GM12878 (cell line): ENCODE data around the gene TBC1D32. TPM values are rescaled to one million over a fixed set of nuclear protein-coding genes. Genes with fewer than 3 reads are reported as not detected.

Experiments used
- CEBPB ChIP-seq, 2 experiments: fragments of 150-350 bp in 1 of 2; IDR thresholded peaks; 2 replicates each; pipeline ENCODE4 v1.6.1; 2012 to 2014; ENCODE audit warnings: low read depth in 2 of 2, low read length in 2 of 2, borderline replicate concordance in 1 of 2, inconsistent platforms in 1 of 2
- CHD4 ChIP-seq: fragments of 200-600 bp; sonication (generic); IDR thresholded peaks from 2 replicates; pipeline ENCODE4 v1.6.1; 2016; ENCODE audit warnings: mild to moderate bottlenecking
- HDAC2 ChIP-seq: fragments of 200-600 bp; sonication (generic); IDR thresholded peaks from 2 replicates; pipeline ENCODE4 v1.6.1; 2017
- HDGF ChIP-seq: fragments of 450-650 bp; IDR thresholded peaks from 2 replicates; pipeline ENCODE4 v1.6.1; 2016; ENCODE audit warnings: antibody characterized with exemption
- KDM1A ChIP-seq: fragments of 200-600 bp; sonication (generic); IDR thresholded peaks from 2 replicates; pipeline ENCODE4 v1.6.1; 2016; ENCODE audit warnings: borderline replicate concordance
- MEF2A ChIP-seq: IDR thresholded peaks from 2 replicates; pipeline ENCODE4 v1.6.1; 2011; ENCODE audit warnings: low read depth, mild to moderate bottlenecking, low read length, moderate library complexity; ENCODE audit not compliant: insufficient read depth
- NFXL1 ChIP-seq: fragments of 450-650 bp; IDR thresholded peaks from 2 replicates; pipeline ENCODE4 v1.6.1; 2017; ENCODE audit warnings: antibody characterized with exemption, mild to moderate bottlenecking, borderline replicate concordance
- SPI1 ChIP-seq: IDR thresholded peaks from 2 replicates; pipeline ENCODE4 v1.6.1; 2011; ENCODE audit warnings: low read depth, mild to moderate bottlenecking, low read length, moderate library complexity, borderline replicate concordance; ENCODE audit not compliant: insufficient read depth
- SREBF1 ChIP-seq: IDR thresholded peaks from 2 replicates; pipeline ENCODE4 v1.6.1; 2012; ENCODE audit warnings: mild to moderate bottlenecking, low read length
- STAT1 ChIP-seq: fragments of 450-650 bp; conservative IDR thresholded peaks from 2 replicates; pipeline ENCODE4 v1.6.1; 2014; ENCODE audit warnings: antibody characterized with exemption, mild to moderate bottlenecking
- SUZ12 ChIP-seq: fragments of 200-600 bp; sonication (generic); IDR thresholded peaks from one replicate; pipeline ENCODE4 v1.6.1; 2018; ENCODE audit warnings: antibody characterized with exemption, mild to moderate bottlenecking; ENCODE audit not compliant: unreplicated experiment
- polyA plus RNA-seq, 11 experiments: library from polyadenylated mRNA; depleted of rRNA in 4 of 11; unstranded in 6 of 11; stranded (reverse) in 5 of 11; fragments of >200 nt; fragmentation: Nextera tagmentation in 4 of 11; fragmentation: Illumina TruSeq in 1 of 11; extraction: Ambion mirVana in 4 of 11; extraction: Trizol in 1 of 11; gene quantifications; 1 replicate in 1 of 11; 2 replicates in 10 of 11; pipeline versions ENCODE4 v1.2.1 to v1.2.3, GENCODE V29; 2011 to 2016; ENCODE audit warnings: inconsistent platforms in 2 of 11, missing spikeins in 2 of 11, low read depth in 1 of 11
- total RNA-seq, 4 experiments: library from RNA; depleted of rRNA in 3 of 4; stranded (reverse); fragments of >200 nt in 3 of 4; fragmentation: Illumina TruSeq in 1 of 4; extraction: Trizol in 1 of 4; gene quantifications; 2 replicates each; pipeline versions ENCODE4 v1.2.1 to v1.2.3, GENCODE V29; 2013 to 2021
- TF ChIP-seq, protein P1 (sequence below): fragments of 450-650 bp; formaldehyde crosslinking; IDR thresholded peaks from 2 replicates; pipeline ENCODE4 v1.5.0; 2022; ENCODE audit warnings: mild to moderate bottlenecking, missing genetic modification characterization
- TF ChIP-seq, protein P2 (sequence below): fragments of 450-650 bp; IDR thresholded peaks from 2 replicates; pipeline ENCODE4 v1.6.1; 2017; ENCODE audit warnings: mild to moderate bottlenecking
- TF ChIP-seq, protein P3 (sequence below): fragments of 150-350 bp; IDR thresholded peaks from 2 replicates; pipeline ENCODE4 v1.6.1; 2016; ENCODE audit warnings: low read depth, low read length
- TF ChIP-seq, protein P4 (sequence below): fragments of 450-650 bp; formaldehyde crosslinking; IDR thresholded peaks from 2 replicates; pipeline ENCODE4 v1.4.0; 2020; ENCODE audit warnings: mild to moderate bottlenecking, moderate library complexity

The TBC1D32 gene
- total and polyA plus RNA-seq, 10 of the 15 experiments (the other 5 are each of a cell fraction or from before 2014, with no cell fraction given), result 2.2 to 10.2 (median 4.1) TPM

DNA sequence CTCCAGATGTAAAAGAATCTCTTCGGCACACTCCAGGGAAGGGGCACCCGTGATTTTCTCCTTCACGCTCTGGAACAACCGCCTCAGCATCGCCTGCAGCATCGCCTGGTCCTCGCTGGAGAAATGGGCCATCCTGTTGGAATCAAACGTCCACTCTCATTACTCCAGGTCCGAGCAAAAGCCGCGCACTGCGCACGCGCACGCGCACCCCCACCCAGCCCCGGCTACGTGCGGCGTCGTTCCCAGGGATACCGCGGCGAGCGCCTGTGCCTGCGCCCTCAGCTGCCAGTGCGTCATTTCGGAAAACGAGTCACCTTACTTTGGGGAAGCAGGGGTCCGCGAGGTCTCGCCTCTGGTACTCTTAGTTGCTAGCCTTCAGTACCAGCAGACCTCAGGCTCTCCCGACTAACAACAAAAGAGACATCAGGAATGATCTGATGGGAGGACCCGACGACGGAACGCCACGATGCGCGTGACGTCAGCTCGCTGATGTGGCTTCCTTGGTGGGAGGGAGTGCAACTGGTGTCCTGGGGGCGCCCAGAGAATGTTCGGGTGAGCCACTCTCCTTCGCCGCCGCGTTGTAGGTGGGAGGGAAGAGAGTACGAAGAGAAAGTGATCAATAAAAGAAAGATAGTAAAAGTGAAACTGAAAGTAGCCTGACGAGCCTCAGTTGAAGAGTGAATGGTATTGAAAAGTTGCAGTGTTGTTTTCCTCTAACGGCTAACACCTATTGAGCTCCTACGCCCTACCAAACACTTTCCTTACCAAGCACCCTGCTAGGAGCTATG is at the start of gene TBC1D32 (continued):
- TF ChIP-seq, protein P1, sequence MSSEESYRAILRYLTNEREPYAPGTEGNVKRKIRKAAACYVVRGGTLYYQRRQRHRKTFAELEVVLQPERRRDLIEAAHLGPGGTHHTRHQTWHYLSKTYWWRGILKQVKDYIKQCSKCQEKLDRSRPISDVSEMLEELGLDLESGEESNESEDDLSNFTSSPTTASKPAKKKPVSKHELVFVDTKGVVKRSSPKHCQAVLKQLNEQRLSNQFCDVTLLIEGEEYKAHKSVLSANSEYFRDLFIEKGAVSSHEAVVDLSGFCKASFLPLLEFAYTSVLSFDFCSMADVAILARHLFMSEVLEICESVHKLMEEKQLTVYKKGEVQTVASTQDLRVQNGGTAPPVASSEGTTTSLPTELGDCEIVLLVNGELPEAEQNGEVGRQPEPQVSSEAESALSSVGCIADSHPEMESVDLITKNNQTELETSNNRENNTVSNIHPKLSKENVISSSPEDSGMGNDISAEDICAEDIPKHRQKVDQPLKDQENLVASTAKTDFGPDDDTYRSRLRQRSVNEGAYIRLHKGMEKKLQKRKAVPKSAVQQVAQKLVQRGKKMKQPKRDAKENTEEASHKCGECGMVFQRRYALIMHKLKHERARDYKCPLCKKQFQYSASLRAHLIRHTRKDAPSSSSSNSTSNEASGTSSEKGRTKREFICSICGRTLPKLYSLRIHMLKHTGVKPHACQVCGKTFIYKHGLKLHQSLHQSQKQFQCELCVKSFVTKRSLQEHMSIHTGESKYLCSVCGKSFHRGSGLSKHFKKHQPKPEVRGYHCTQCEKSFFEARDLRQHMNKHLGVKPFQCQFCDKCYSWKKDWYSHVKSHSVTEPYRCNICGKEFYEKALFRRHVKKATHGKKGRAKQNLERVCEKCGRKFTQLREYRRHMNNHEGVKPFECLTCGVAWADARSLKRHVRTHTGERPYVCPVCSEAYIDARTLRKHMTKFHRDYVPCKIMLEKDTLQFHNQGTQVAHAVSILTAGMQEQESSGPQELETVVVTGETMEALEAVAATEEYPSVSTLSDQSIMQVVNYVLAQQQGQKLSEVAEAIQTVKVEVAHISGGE, result no peak
- TF ChIP-seq STAT1, result peak; percentile 57; the same call in 1 of the 2 replicates
- TF ChIP-seq HDGF, result peak; percentile 84
- TF ChIP-seq KDM1A, result no peak
- TF ChIP-seq, protein P2, sequence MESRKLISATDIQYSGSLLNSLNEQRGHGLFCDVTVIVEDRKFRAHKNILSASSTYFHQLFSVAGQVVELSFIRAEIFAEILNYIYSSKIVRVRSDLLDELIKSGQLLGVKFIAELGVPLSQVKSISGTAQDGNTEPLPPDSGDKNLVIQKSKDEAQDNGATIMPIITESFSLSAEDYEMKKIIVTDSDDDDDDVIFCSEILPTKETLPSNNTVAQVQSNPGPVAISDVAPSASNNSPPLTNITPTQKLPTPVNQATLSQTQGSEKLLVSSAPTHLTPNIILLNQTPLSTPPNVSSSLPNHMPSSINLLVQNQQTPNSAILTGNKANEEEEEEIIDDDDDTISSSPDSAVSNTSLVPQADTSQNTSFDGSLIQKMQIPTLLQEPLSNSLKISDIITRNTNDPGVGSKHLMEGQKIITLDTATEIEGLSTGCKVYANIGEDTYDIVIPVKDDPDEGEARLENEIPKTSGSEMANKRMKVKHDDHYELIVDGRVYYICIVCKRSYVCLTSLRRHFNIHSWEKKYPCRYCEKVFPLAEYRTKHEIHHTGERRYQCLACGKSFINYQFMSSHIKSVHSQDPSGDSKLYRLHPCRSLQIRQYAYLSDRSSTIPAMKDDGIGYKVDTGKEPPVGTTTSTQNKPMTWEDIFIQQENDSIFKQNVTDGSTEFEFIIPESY, result no peak
- no peak for TF ChIP-seq HDAC2
- TF ChIP-seq SPI1, result no peak
- no peak for TF ChIP-seq SUZ12
- TF ChIP-seq MEF2A, result 0 out of 2 replicates have a peak, but pooled peaks have one; percentile 15
- TF ChIP-seq, protein P3, sequence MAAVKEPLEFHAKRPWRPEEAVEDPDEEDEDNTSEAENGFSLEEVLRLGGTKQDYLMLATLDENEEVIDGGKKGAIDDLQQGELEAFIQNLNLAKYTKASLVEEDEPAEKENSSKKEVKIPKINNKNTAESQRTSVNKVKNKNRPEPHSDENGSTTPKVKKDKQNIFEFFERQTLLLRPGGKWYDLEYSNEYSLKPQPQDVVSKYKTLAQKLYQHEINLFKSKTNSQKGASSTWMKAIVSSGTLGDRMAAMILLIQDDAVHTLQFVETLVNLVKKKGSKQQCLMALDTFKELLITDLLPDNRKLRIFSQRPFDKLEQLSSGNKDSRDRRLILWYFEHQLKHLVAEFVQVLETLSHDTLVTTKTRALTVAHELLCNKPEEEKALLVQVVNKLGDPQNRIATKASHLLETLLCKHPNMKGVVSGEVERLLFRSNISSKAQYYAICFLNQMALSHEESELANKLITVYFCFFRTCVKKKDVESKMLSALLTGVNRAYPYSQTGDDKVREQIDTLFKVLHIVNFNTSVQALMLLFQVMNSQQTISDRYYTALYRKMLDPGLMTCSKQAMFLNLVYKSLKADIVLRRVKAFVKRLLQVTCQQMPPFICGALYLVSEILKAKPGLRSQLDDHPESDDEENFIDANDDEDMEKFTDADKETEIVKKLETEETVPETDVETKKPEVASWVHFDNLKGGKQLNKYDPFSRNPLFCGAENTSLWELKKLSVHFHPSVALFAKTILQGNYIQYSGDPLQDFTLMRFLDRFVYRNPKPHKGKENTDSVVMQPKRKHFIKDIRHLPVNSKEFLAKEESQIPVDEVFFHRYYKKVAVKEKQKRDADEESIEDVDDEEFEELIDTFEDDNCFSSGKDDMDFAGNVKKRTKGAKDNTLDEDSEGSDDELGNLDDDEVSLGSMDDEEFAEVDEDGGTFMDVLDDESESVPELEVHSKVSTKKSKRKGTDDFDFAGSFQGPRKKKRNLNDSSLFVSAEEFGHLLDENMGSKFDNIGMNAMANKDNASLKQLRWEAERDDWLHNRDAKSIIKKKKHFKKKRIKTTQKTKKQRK, result no peak
- TF ChIP-seq CHD4, result no peak
- TF ChIP-seq NFXL1, result no peak
- TF ChIP-seq SREBF1, result no peak
- no peak for TF ChIP-seq CEBPB (IDR thresholded peaks at IDR 0.05; ENCODE audit: borderline replicate concordance in 1 of 2, low read depth in 2 of 2, low read length in 2 of 2)
- TF ChIP-seq, protein P4, sequence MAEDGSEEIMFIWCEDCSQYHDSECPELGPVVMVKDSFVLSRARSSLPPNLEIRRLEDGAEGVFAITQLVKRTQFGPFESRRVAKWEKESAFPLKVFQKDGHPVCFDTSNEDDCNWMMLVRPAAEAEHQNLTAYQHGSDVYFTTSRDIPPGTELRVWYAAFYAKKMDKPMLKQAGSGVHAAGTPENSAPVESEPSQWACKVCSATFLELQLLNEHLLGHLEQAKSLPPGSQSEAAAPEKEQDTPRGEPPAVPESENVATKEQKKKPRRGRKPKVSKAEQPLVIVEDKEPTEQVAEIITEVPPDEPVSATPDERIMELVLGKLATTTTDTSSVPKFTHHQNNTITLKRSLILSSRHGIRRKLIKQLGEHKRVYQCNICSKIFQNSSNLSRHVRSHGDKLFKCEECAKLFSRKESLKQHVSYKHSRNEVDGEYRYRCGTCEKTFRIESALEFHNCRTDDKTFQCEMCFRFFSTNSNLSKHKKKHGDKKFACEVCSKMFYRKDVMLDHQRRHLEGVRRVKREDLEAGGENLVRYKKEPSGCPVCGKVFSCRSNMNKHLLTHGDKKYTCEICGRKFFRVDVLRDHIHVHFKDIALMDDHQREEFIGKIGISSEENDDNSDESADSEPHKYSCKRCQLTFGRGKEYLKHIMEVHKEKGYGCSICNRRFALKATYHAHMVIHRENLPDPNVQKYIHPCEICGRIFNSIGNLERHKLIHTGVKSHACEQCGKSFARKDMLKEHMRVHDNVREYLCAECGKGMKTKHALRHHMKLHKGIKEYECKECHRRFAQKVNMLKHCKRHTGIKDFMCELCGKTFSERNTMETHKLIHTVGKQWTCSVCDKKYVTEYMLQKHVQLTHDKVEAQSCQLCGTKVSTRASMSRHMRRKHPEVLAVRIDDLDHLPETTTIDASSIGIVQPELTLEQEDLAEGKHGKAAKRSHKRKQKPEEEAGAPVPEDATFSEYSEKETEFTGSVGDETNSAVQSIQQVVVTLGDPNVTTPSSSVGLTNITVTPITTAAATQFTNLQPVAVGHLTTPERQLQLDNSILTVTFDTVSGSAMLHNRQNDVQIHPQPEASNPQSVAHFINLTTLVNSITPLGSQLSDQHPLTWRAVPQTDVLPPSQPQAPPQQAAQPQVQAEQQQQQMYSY (CRISPR knock-in tag), result no peak
